ENCODE data around the gene GAS7.
A peak's percentile ranks its signal among the peaks of the same experiment; 100 is the strongest.

Gene GAS7

DNA sequence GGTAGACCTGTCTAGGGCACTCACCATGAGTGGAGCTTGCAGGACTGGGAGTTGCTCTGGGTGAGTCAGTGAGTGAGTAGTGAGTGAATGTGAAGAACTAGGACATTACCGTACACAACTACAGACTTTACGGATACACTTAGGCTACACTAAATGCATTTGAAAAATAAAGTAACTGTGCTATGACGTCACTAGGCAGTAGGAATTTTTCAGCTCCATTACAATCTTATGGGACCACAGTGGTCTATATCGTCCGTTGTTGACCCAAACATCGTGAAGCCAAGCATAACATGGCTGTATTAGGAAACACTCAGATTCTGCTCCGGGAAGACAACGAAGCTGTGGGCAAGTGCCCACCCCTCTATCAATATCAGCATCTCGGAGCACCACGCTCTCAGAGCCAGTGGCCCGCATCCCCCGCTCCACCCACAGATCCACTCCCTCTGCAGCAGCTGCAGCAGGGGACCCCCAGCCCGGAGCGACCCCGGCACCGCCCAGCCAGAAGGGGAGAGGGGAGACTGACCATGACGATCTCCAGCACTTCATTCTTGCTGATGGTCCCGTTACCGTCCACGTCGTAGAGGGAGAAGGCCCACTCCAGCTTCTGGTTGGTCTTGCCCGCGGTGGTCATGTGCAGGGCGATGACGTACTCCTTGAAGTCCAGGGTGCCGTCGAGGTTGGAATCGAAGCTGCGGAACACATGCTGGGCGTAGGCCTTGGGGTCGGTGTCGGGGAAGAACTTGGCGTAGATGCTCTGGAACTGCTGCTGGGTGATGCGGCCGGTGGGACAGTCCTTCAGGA, 293.9 kb downstream of the GAS7 start:
- no peak overlapping the region for H3K4me3 ChIP-seq (replicated peaks; ENCODE audit: low read depth, low read length)
- no peak for DNase-seq (ENCODE audit: low read depth)
- TF ChIP-seq CTCF (IDR thresholded peaks at IDR 0.05; ENCODE audit: low read length, missing control alignments): no peak

- TF ChIP-seq CTCF (IDR thresholded peaks at IDR 0.05; ENCODE audit: low read length, missing control alignments): no peak
- DNase-seq (ENCODE audit: low read depth): no peak
- no peak overlapping the region for H3K4me3 ChIP-seq (replicated peaks; ENCODE audit: low read depth, low read length)
Measured at GRCh38 chr17:9902120-9902519, 296.3 kb downstream of the GAS7 start.

DNA sequence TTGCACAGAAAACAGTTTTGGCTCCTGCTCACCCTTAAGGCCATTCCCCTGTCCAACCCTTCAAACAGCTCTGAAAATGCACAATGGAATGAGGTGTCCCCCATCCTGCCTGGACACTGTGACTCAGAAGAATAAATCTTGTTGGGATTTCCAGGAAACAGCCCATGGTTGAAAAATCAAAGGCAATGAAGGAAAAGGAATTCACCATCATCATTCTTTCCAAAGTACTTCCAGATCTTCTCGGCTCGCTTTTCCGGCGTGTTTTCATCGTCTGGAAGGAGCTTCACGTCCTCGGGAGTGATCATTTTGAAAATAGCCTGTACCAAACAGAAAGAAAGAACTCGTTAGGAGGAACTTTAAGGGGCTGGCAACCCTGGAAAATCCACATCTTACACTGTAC, 297.6 kb downstream of the GAS7 start:
- peak; percentile 33 for DNase-seq (ENCODE audit: low read depth)
- H3K4me3 ChIP-seq (replicated peaks; ENCODE audit: low read depth, low read length): no peak overlapping the region
- no peak for TF ChIP-seq CTCF (IDR thresholded peaks at IDR 0.05; ENCODE audit: low read length, missing control alignments)

DNA sequence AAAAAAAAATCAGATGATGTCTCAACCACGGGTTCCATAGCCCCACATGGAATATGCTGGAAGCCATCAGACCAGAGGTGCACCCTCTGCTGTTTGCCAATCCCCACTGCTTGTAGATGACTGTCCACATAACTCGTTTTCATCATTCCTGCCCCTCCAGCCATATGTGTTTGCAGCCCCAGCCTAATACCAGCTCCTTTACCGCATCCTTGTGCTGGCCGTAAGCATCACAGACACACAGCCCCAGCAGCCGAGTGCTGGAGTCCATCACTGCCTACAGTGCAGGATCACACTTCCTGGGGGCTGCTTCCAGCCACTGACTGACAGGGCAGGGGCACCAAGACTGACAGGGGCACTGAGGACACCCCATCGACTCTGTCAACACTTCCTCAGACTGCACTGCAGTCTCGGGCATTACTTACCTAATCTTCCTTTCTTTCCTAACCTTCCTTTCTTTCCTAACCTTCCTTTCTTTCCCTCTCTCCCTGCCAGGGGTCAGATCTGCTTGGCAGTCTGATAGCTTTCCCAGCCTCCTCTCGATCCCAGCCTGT, 298.3 kb downstream of the GAS7 start:
- TF ChIP-seq CTCF (IDR thresholded peaks at IDR 0.05; ENCODE audit: low read length, missing control alignments): no peak
- no peak for DNase-seq (ENCODE audit: low read depth)
- H3K4me3 ChIP-seq (replicated peaks; ENCODE audit: low read depth, low read length): no peak overlapping the region

DNA sequence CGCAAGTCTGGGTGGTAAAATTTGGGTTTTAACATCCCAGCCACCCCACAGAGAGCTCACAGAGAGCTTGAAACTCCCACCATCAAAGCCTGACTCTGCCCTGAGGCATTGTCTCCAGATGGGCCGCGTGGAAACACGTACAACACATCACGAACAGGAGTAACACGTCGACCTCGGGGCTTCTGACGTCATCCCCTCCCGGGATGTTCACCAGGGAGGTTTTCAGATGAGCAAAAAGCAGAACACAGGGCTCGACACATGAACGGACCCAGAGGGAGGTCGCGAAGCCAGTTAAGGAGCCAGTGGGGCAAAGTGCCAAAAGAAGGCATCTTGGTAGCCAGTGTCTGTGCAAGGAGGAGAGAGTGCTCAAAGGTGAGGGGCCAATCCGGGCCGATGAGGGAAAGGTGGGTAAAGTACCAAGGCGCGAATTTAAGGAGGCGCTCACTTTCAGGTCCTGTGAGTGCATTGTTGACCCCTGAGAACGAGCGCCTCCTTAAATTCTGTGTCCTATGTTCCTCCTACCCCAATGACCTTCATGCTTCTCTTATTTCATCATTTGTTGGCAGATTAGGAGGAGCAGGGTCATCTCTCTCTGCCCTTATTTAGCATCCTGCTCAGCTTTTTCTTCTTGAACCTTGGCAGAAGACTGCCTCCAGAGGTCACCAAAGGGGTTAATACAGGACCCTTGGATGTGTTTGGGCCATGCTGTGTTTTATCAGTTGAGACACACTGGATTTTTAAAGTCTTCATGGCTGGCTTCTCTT, 298.9 kb downstream of the GAS7 start:
- TF ChIP-seq CTCF (IDR thresholded peaks at IDR 0.05; ENCODE audit: low read length, missing control alignments): no peak
- H3K4me3 ChIP-seq (replicated peaks; ENCODE audit: low read depth, low read length): no peak overlapping the region
- no peak for DNase-seq (ENCODE audit: low read depth)

DNA sequence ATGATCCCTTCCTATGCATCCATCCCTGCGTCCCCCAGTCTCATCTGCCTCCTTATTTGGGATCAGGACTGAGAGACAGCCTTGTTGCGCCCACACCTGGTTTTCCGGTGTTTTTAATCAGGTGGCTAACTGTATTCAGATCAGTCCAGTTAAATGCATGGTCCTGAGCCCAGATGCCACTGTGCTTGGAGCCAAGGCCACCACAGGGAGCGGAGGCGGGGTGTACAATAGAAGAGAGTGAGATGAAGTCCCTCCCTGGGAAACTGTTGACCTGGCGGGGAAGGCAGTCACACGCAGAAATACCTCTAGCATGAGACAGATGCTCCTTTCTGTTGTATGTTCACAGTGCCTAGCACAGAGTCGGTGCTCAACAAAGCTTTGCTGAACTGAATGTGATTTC, 299.6 kb downstream of the GAS7 start:
- DNase-seq (ENCODE audit: low read depth): no peak
- TF ChIP-seq CTCF (IDR thresholded peaks at IDR 0.05; ENCODE audit: low read length, missing control alignments): no peak
- no peak overlapping the region for H3K4me3 ChIP-seq (replicated peaks; ENCODE audit: low read depth, low read length)

Data from fibroblast of pulmonary artery (primary cell).